HEK293 (cell line): Measurements from ENCODE around the gene DDX31.

ENCODE experiments used
- CTCF ChIA-PET: fragments of 350-600 bp; formaldehyde crosslinking; extraction: SDS; loops from one replicate; lab custom pipeline; 2021; ENCODE audit warnings: antibody characterized with exemption; lab: Yijun Ruan, JAX
- POLR2A ChIA-PET: fragments of 300-600 bp; formaldehyde crosslinking; extraction: SDS; loops from one replicate; lab custom pipeline; 2020; ENCODE audit warnings: antibody characterized with exemption, inconsistent platforms; lab: Yijun Ruan, JAX
- H3K27ac ChIP-seq: fragments of 200-500 bp; sonication (Bioruptor generic); 2 replicates; pipeline ENCODE4 v1.5.1; 2014; ENCODE audit warnings: low read depth, low read length, control low read depth, inconsistent platforms; ENCODE audit errors: extremely low read depth
- H3K36me3 ChIP-seq, 2 experiments: fragments of 200-500 bp in 1 of 2; sonication (Bioruptor generic) in 1 of 2; 1 replicate in 1 of 2; 2 replicates in 1 of 2; pipeline ENCODE4 v1.5.1; 2014 to 2017; ENCODE audit warnings: inconsistent platforms in 2 of 2, low read length in 2 of 2; ENCODE audit not compliant: control insufficient read depth in 2 of 2, insufficient read depth in 1 of 2
- H3K4me1 ChIP-seq: fragments of 200-500 bp; sonication (Bioruptor generic); 2 replicates; pipeline ENCODE4 v1.5.1; 2014; ENCODE audit warnings: mild to moderate bottlenecking, low read length, inconsistent platforms; ENCODE audit not compliant: control insufficient read depth, insufficient read depth
- H3K4me3 ChIP-seq: 2 replicates; pipeline ENCODE4 v1.5.1; 2011; ENCODE audit warnings: low read depth, mild to moderate bottlenecking, control low read depth, low read length, moderate library complexity
- H3K9me3 ChIP-seq: fragments of 200-500 bp; sonication (Bioruptor generic); 2 replicates; pipeline ENCODE4 v1.5.1; 2014; ENCODE audit warnings: low read depth, low read length, inconsistent platforms; ENCODE audit not compliant: control insufficient read depth, insufficient read depth
- KLF7 ChIP-seq: fragments of 450-650 bp; formaldehyde crosslinking; IDR thresholded peaks from 2 replicates; pipeline ENCODE4 v1.5.1; 2016; ENCODE audit warnings: missing biosample characterization, missing genetic modification characterization, borderline replicate concordance
- MEIS1 ChIP-seq: sonication (generic); formaldehyde crosslinking; IDR thresholded peaks from 2 replicates; pipeline ENCODE4 v1.8.1; 2022; ENCODE audit warnings: missing genetic modification reagents, mild to moderate bottlenecking, borderline replicate concordance
- SALL2 ChIP-seq: fragments of 450-650 bp; formaldehyde crosslinking; IDR thresholded peaks from 2 replicates; pipeline ENCODE4 v1.5.0; 2017; ENCODE audit warnings: missing biosample characterization, mild to moderate bottlenecking, missing genetic modification characterization, borderline replicate concordance
- SP2 ChIP-seq: fragments of 450-650 bp; formaldehyde crosslinking; IDR thresholded peaks from 2 replicates; pipeline ENCODE4 v1.5.1; 2016; ENCODE audit warnings: missing biosample characterization, missing genetic modification characterization
- ZNF114 ChIP-seq: fragments of 450-650 bp; formaldehyde crosslinking; IDR thresholded peaks from 2 replicates; pipeline ENCODE4 v1.5.0; 2017; ENCODE audit warnings: missing biosample characterization, missing genetic modification characterization
- ZNF140 ChIP-seq: fragments of 450-650 bp; formaldehyde crosslinking; IDR thresholded peaks from 2 replicates; pipeline ENCODE4 v1.5.1; 2016; ENCODE audit warnings: missing biosample characterization, missing genetic modification characterization
- ZNF155 ChIP-seq: fragments of 450-650 bp; formaldehyde crosslinking; IDR thresholded peaks from 2 replicates; pipeline ENCODE4 v1.5.1; 2016; ENCODE audit warnings: missing biosample characterization, missing genetic modification characterization
- ZNF169 ChIP-seq: fragments of 450-650 bp; formaldehyde crosslinking; IDR thresholded peaks from 2 replicates; pipeline ENCODE4 v1.5.1; 2016; ENCODE audit warnings: missing biosample characterization, missing genetic modification characterization
- ZNF2 ChIP-seq: fragments of 450-650 bp; formaldehyde crosslinking; IDR thresholded peaks from 2 replicates; pipeline ENCODE4 v1.5.1; 2016; ENCODE audit warnings: missing biosample characterization, missing genetic modification characterization
- ZNF274 ChIP-seq, 2 experiments: fragments of 200-500 bp in 1 of 2; fragments of 450-650 bp in 1 of 2; sonication (Bioruptor generic) in 1 of 2; formaldehyde crosslinking in 1 of 2; IDR thresholded peaks; 2 replicates each; pipeline versions ENCODE4 v1.5.1 to v1.6.1; 2014 to 2016; ENCODE audit warnings: borderline replicate concordance in 1 of 2, inconsistent platforms in 1 of 2, low read length in 1 of 2, missing biosample characterization in 1 of 2, missing genetic modification characterization in 1 of 2
- ZNF302 ChIP-seq: fragments of 450-650 bp; formaldehyde crosslinking; IDR thresholded peaks from 2 replicates; pipeline ENCODE4 v1.5.1; 2016; ENCODE audit warnings: missing biosample characterization, missing genetic modification characterization, low read depth
- ZNF514 ChIP-seq: fragments of 450-650 bp; formaldehyde crosslinking; IDR thresholded peaks from 2 replicates; pipeline ENCODE4 v1.5.1; 2016; ENCODE audit warnings: missing biosample characterization, missing genetic modification characterization
- ZNF518A ChIP-seq: fragments of 450-650 bp; formaldehyde crosslinking; conservative IDR thresholded peaks from 2 replicates; pipeline ENCODE4 v1.5.1; 2016; ENCODE audit warnings: low read depth, missing biosample characterization, missing genetic modification characterization
- ZNF521 ChIP-seq: fragments of 450-650 bp; formaldehyde crosslinking; IDR thresholded peaks from 2 replicates; pipeline ENCODE4 v1.5.1; 2017; ENCODE audit warnings: missing biosample characterization, mild to moderate bottlenecking, missing genetic modification characterization
- ZNF529 ChIP-seq: fragments of 450-650 bp; formaldehyde crosslinking; IDR thresholded peaks from 2 replicates; pipeline ENCODE4 v1.5.1; 2017; ENCODE audit warnings: missing genetic modification characterization, missing biosample characterization; ENCODE audit not compliant: insufficient replicate concordance
- ZNF555 ChIP-seq: fragments of 450-650 bp; formaldehyde crosslinking; conservative IDR thresholded peaks from 2 replicates; pipeline ENCODE4 v1.5.1; 2017; ENCODE audit warnings: missing biosample characterization, mild to moderate bottlenecking, missing genetic modification characterization, inconsistent platforms
- ZNF600 ChIP-seq: fragments of 450-650 bp; formaldehyde crosslinking; IDR thresholded peaks from 2 replicates; pipeline ENCODE4 v1.5.1; 2016; ENCODE audit warnings: missing biosample characterization, missing genetic modification characterization
- ZNF677 ChIP-seq: fragments of 450-650 bp; IDR thresholded peaks from 2 replicates; pipeline ENCODE4 v1.5.0; 2018; ENCODE audit warnings: missing biosample characterization, mild to moderate bottlenecking, missing genetic modification characterization, moderate library complexity
- ZNF707 ChIP-seq: fragments of 450-650 bp; formaldehyde crosslinking; IDR thresholded peaks from 2 replicates; pipeline ENCODE4 v1.5.1; 2016; ENCODE audit warnings: missing biosample characterization, missing genetic modification characterization
- ZNF768 ChIP-seq: fragments of 450-650 bp; formaldehyde crosslinking; IDR thresholded peaks from 2 replicates; pipeline ENCODE4 v1.5.1; 2018; ENCODE audit warnings: missing biosample characterization, mild to moderate bottlenecking, missing genetic modification characterization
- ZNF792 ChIP-seq: fragments of 450-650 bp; formaldehyde crosslinking; IDR thresholded peaks from 2 replicates; pipeline ENCODE4 v1.5.1; 2016; ENCODE audit warnings: missing biosample characterization, missing genetic modification characterization
- ZSCAN16 ChIP-seq: fragments of 450-650 bp; formaldehyde crosslinking; IDR thresholded peaks from 2 replicates; pipeline ENCODE4 v1.5.1; 2016; ENCODE audit warnings: missing biosample characterization, missing genetic modification characterization
- TF ChIP-seq, protein P1 (sequence below): fragments of 450-650 bp; formaldehyde crosslinking; IDR thresholded peaks from 2 replicates; pipeline ENCODE4 v1.5.1; 2016; ENCODE audit warnings: missing biosample characterization, missing genetic modification characterization
- TF ChIP-seq, protein P2 (sequence below): fragments of 450-650 bp; formaldehyde crosslinking; IDR thresholded peaks from 2 replicates; pipeline ENCODE4 v1.5.1; 2016; ENCODE audit warnings: missing biosample characterization, missing genetic modification characterization

DDX31 gene

GRCh38 chr9:132552041-132552440 is 117.7 kb downstream of the DDX31 start (continued):
- TF ChIP-seq ZNF518A (tag by site-specific recombination) (no peak), ZNF274 (IDR thresholded peaks at IDR 0.05; ENCODE audit: low read length) (no peak), ZNF274 (tag by site-specific recombination; IDR thresholded peaks at IDR 0.05; ENCODE audit: borderline replicate concordance) (no peak), ZNF529 (tag by site-specific recombination) (no peak), SALL2 (tag by site-specific recombination) (no peak), ZNF555 (tag by site-specific recombination) (no peak), ZNF114 (tag by site-specific recombination) (no peak)

DNA sequence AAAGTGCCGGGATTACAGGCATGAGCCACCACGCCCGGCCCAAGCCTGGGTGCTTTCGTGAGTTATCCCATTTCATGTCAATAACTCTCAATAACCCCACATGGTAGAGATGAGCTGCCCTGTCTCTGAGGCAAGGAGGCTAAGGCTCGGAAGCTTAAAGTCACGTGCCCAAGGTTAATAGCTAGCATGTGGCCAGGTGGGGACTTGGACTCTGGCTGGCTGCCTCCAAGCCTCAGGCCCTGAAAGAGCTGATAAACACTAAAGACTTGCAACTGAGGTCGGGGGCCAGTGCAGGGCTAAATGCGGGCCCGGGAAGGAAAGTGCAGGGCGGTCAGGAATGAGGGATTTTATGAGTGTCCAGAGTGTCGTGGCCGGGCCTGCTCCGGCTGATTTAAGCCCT is 118.2 kb downstream of the DDX31 start:
- ChIA-PET CTCF (interaction anchor here (0.7 to 0.8 kb wide), 2 partner anchors 11 to 23 kb away, joined by 3 read pairs; no protein-coding TSS in a partner anchor), POLR2A (no interaction called here)
- no peaks in the 10 kb centered on the region for H3K36me3 ChIP-seq
- no peaks in the 10 kb centered on the region for H3K4me1 ChIP-seq
- H3K27ac ChIP-seq: no peak overlapping the region
- TF ChIP-seq ZNF792 (tag by site-specific recombination) (no peak), ZNF2 (tag by site-specific recombination) (no peak), ZNF768 (tag by site-specific recombination) (no peak), ZNF514 (tag by site-specific recombination) (no peak), ZSCAN16 (no peak), ZNF521 (tag by site-specific recombination) (no peak), ZNF707 (tag by site-specific recombination) (no peak), ZNF140 (tag by site-specific recombination) (no peak), ZNF600 (tag by site-specific recombination) (no peak), KLF7 (no peak), ZNF155 (no peak), SP2 (tag by site-specific recombination) (no peak), MEIS1 (CRISPR knock-in tag) (no peak), ZNF169 (tag by site-specific recombination) (no peak), ZNF677 (tag by site-specific recombination) (no peak), ZNF302 (tag by site-specific recombination) (no peak)
- TF ChIP-seq, protein P1, sequence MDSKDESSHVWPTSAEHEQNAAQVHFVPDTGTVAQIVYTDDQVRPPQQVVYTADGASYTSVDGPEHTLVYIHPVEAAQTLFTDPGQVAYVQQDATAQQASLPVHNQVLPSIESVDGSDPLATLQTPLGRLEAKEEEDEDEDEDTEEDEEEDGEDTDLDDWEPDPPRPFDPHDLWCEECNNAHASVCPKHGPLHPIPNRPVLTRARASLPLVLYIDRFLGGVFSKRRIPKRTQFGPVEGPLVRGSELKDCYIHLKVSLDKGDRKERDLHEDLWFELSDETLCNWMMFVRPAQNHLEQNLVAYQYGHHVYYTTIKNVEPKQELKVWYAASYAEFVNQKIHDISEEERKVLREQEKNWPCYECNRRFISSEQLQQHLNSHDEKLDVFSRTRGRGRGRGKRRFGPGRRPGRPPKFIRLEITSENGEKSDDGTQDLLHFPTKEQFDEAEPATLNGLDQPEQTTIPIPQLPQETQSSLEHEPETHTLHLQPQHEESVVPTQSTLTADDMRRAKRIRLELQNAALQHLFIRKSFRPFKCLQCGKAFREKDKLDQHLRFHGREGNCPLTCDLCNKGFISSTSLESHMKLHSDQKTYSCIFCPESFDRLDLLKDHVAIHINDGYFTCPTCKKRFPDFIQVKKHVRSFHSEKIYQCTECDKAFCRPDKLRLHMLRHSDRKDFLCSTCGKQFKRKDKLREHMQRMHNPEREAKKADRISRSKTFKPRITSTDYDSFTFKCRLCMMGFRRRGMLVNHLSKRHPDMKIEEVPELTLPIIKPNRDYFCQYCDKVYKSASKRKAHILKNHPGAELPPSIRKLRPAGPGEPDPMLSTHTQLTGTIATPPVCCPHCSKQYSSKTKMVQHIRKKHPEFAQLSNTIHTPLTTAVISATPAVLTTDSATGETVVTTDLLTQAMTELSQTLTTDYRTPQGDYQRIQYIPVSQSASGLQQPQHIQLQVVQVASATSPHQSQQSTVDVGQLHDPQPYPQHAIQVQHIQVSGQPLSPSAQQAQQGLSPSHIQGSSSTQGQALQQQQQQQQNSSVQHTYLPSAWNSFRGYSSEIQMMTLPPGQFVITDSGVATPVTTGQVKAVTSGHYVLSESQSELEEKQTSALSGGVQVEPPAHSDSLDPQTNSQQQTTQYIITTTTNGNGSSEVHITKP: no peak
- TF ChIP-seq, protein P2, sequence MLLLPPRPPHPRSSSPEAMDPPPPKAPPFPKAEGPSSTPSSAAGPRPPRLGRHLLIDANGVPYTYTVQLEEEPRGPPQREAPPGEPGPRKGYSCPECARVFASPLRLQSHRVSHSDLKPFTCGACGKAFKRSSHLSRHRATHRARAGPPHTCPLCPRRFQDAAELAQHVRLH (tag by site-specific recombination): no peak
- H3K9me3 ChIP-seq: no peaks in the 10 kb centered on the region
- H3K4me3 ChIP-seq: no peak overlapping the region
